H1 (cell line): Measurements from ENCODE around the gene CCNC.

Source experiments
- EP300 ChIP-seq, 2 experiments: IDR thresholded peaks; 1 replicate in 1 of 2; 2 replicates in 1 of 2; pipeline ENCODE4 v1.6.1; 2011 to 2012; ENCODE audit warnings: low read depth in 2 of 2, low read length in 2 of 2, mild to moderate bottlenecking in 2 of 2, borderline replicate concordance in 1 of 2, inconsistent platforms in 1 of 2, moderate library complexity in 1 of 2
- KDM1A ChIP-seq: fragments of 200-600, 300-600 bp; sonication (generic); IDR thresholded peaks from 2 replicates; pipeline ENCODE4 v1.7.1; 2016; ENCODE audit warnings: mild to moderate bottlenecking, low read length, borderline replicate concordance
- TF ChIP-seq, protein P1 (sequence below), 3 experiments: IDR thresholded peaks; 1 replicate in 2 of 3; 2 replicates in 1 of 3; pipeline versions ENCODE4 v1.5.1 to v1.6.1; 2011; ENCODE audit warnings: low read length in 3 of 3, mild to moderate bottlenecking in 3 of 3, inconsistent platforms in 2 of 3, low read depth in 1 of 3, moderate library complexity in 1 of 3; ENCODE audit not compliant: insufficient read depth in 1 of 3; ENCODE audit errors: control extremely low read depth in 1 of 3

DNA sequence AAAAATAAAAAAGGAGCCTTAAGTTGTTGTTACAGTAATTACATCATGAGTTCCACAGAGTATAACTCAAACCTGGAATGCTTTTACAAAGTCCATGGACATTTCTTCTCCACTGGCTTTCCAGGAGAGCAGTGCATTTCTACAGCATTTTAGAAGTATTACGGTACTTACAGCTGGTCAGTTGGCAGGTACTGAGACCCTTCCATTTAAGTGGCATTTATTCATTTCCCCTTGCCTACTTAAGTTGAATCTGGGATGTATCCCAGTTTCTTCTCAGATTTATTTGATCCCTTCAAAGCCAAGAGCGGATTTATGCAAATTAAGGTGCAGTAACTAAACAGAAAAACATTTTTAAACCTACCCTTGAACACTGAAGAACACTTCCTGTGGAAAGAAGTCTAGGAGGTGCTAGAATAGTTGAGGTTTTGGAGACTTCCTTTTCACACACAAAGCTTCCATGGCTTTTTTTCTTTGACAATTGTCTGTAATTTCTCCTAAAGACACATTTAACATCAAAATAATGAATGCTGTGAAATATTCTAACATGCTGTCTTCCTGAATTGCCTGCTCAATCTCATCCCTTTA lies 41.5 kb upstream of the CCNC start:
- TF ChIP-seq, protein P1, sequence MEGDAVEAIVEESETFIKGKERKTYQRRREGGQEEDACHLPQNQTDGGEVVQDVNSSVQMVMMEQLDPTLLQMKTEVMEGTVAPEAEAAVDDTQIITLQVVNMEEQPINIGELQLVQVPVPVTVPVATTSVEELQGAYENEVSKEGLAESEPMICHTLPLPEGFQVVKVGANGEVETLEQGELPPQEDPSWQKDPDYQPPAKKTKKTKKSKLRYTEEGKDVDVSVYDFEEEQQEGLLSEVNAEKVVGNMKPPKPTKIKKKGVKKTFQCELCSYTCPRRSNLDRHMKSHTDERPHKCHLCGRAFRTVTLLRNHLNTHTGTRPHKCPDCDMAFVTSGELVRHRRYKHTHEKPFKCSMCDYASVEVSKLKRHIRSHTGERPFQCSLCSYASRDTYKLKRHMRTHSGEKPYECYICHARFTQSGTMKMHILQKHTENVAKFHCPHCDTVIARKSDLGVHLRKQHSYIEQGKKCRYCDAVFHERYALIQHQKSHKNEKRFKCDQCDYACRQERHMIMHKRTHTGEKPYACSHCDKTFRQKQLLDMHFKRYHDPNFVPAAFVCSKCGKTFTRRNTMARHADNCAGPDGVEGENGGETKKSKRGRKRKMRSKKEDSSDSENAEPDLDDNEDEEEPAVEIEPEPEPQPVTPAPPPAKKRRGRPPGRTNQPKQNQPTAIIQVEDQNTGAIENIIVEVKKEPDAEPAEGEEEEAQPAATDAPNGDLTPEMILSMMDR (IDR thresholded peaks at IDR 0.05; ENCODE audit: control extremely low read depth in 1 of 3, insufficient read depth in 1 of 3, low read depth in 1 of 3, low read length in 3 of 3): no peak
- no peak for TF ChIP-seq KDM1A
- TF ChIP-seq EP300 (IDR thresholded peaks at IDR 0.05; ENCODE audit: borderline replicate concordance in 1 of 2, low read depth in 2 of 2, low read length in 2 of 2): no peak
